CD4-positive, alpha-beta memory T cell (primary cell): ENCODE data around the gene VMAC. TPM values are rescaled to one million over a fixed set of nuclear protein-coding genes. Genes with fewer than 3 reads are reported as not detected.

ENCODE experiments used
- CTCF ChIA-PET: fragments of 350-600 bp; sonication (Branson Sonifier 250); formaldehyde crosslinking; loops from one replicate; lab custom pipeline; 2021; ENCODE audit warnings: inconsistent platforms; ENCODE audit not compliant: partially characterized antibody; lab: Charles Lee
- POLR2A ChIA-PET: fragments of 350-600 bp; sonication (Branson Sonifier 250); formaldehyde crosslinking; loops from one replicate; lab custom pipeline; 2021; ENCODE audit not compliant: partially characterized antibody; lab: Charles Lee
- DNase-seq, 5 donors: peaks; one replicate each; pipeline versions ENCODE4 v3.0.0 to v3.0.0-alpha.2; 2020 to 2022; ENCODE audit warnings: mixed read lengths in 1 of 5
- H3K27ac ChIP-seq: one replicate; pipeline ENCODE4 v1.7.0; 2013; ENCODE audit warnings: low read depth, low read length
- H3K27me3 ChIP-seq: 2 replicates; pipeline ENCODE4 v1.7.0; 2013; ENCODE audit warnings: mild to moderate bottlenecking, low read length, moderate library complexity; ENCODE audit not compliant: insufficient read depth
- H3K36me3 ChIP-seq: 2 replicates; pipeline ENCODE4 v1.7.0; 2013; ENCODE audit warnings: mild to moderate bottlenecking, low read length, moderate library complexity; ENCODE audit not compliant: insufficient read depth
- H3K4me1 ChIP-seq: 2 replicates; pipeline ENCODE4 v1.7.0; 2013; ENCODE audit warnings: mild to moderate bottlenecking, low read length, moderate library complexity; ENCODE audit not compliant: insufficient read depth
- H3K4me3 ChIP-seq, 2 donors: one replicate each; pipeline ENCODE4 v1.7.0; 2013; ENCODE audit warnings: low read length in 2 of 2, mild to moderate bottlenecking in 1 of 2
- H3K9me3 ChIP-seq, 2 donors: one replicate each; pipeline ENCODE4 v1.7.0; 2013; ENCODE audit warnings: low read length in 2 of 2, control low read depth in 1 of 2; ENCODE audit not compliant: control insufficient read depth in 1 of 2
- H3K27ac Mint-ChIP-seq, 7 donors: one replicate each; pipeline ENCODE4 v1.8.0; 2020 to 2021; ENCODE audit warnings: mixed read lengths in 7 of 7, mild to moderate bottlenecking in 6 of 7, inconsistent platforms in 3 of 7, moderate library complexity in 3 of 7
- H3K27me3 Mint-ChIP-seq, 2 donors: one replicate each; pipeline ENCODE4 v1.8.0; 2020 to 2021; ENCODE audit warnings: mixed read lengths in 2 of 2
- H3K36me3 Mint-ChIP-seq, 2 donors: one replicate each; pipeline ENCODE4 v1.8.0; 2020 to 2021; ENCODE audit warnings: mixed read lengths in 2 of 2, inconsistent platforms in 1 of 2, mild to moderate bottlenecking in 1 of 2
- H3K4me1 Mint-ChIP-seq, 4 donors: one replicate each; pipeline ENCODE4 v1.8.0; 2020 to 2021; ENCODE audit warnings: mixed read lengths in 4 of 4, mild to moderate bottlenecking in 1 of 4
- H3K4me3 Mint-ChIP-seq, 8 donors: one replicate each; pipeline ENCODE4 v1.8.0; 2020 to 2021; ENCODE audit warnings: mixed read lengths in 8 of 8, mild to moderate bottlenecking in 7 of 8, moderate library complexity in 6 of 8, inconsistent platforms in 3 of 8
- H3K9me3 Mint-ChIP-seq, 8 donors: one replicate each; pipeline ENCODE4 v1.8.0; 2020 to 2021; ENCODE audit warnings: mixed read lengths in 8 of 8, mild to moderate bottlenecking in 5 of 8, inconsistent platforms in 3 of 8, moderate library complexity in 1 of 8
- intact Hi-C: fragments of 100-400 bp; cut with micrococcal nuclease; formaldehyde crosslinking; loops from one replicate; pipeline ENCODE4 v1.15.1; 2023
- polyA plus RNA-seq, 2 donors: library from polyadenylated mRNA; unstranded; fragments of 300-500 nt; fragmentation: Illumina TruSeq; gene quantifications; one replicate each; pipeline ENCODE4 v1.2.3, GENCODE V29; 2021
- total RNA-seq, 2 experiments: library from RNA; stranded (reverse); gene quantifications; one replicate each; pipeline ENCODE4 v1.2.3, GENCODE V29; 2021

Gene VMAC
- total and polyA plus RNA-seq, 4 experiments from 2014 or later: 5.6 to 37.5 (median 21.4) TPM

DNA sequence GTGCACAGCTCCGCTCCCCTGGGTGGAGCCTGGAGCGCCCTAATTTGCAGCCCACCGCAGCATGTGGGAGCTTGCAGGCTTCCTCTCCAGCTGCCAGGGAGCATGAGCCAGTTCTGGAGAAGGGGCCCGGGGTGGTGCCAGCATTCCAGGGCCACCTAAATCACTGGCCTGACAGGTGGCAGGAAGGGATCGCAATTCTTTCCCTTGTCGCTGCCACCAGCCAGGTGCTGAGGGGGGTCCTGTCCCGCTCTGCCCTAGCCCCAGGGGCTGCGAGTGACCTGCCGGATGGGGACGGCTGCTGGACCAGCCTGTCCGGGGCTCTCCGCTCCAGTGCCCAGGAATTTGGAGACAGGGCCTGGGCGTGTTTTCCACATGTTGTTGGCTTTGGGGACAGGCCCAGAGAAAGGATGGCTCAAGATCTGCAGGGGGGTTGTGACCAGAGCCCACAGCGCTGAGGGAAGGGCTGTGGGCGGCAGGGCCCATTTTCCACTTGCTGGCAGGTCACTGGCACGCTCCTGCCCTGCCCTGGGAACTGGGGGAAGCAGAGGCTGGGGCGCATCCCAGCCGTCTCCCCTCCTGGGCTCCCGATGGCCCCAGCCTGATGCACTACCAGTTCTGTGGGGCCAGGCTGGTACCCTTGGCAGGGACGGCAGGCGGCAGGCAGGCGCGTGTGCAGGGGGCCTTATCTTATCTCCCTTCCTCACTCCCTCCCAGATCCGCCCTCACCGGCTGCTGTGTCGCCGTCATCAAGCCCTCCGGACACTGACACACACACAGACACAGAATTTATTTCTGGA, 10.6 kb upstream of the VMAC start:
- Histone ChIP-seq H3K4me1 (no peaks in the 10 kb centered on the region), H3K4me3 (no peak overlapping the region), H3K27ac (no peak overlapping the region), H3K27me3 (no peaks in the 10 kb centered on the region), H3K9me3 (no peaks in the 10 kb centered on the region), H3K36me3 (peaks cover 17% of the 10 kb centered on the region)
- H3K36me3 Mint-ChIP-seq: peaks cover 4% of the 10 kb centered on the region in 2 donors
- no peaks in the 10 kb centered on the region for H3K9me3 Mint-ChIP-seq
- peaks cover 0 to 3% (median under 1%) of the 10 kb centered on the region in 4 donors for H3K4me1 Mint-ChIP-seq
- no peak overlapping the region for H3K27ac Mint-ChIP-seq
- H3K4me3 Mint-ChIP-seq: no peak overlapping the region
- ChIA-PET CTCF (interaction anchor here (1.4 kb wide), 1 partner anchor 90 kb away, joined by 6 read pairs; no protein-coding TSS in a partner anchor), POLR2A (interaction anchor here (1.0 kb wide), 1 partner anchor 10 kb away, joined by 4 read pairs; the partner anchor contains the start of gene VMAC)
- intact Hi-C loops: no loop called here
- H3K27me3 Mint-ChIP-seq: peaks cover 0 to 5% of the 10 kb centered on the region in 2 donors
- DNase-seq: no peak

DNA sequence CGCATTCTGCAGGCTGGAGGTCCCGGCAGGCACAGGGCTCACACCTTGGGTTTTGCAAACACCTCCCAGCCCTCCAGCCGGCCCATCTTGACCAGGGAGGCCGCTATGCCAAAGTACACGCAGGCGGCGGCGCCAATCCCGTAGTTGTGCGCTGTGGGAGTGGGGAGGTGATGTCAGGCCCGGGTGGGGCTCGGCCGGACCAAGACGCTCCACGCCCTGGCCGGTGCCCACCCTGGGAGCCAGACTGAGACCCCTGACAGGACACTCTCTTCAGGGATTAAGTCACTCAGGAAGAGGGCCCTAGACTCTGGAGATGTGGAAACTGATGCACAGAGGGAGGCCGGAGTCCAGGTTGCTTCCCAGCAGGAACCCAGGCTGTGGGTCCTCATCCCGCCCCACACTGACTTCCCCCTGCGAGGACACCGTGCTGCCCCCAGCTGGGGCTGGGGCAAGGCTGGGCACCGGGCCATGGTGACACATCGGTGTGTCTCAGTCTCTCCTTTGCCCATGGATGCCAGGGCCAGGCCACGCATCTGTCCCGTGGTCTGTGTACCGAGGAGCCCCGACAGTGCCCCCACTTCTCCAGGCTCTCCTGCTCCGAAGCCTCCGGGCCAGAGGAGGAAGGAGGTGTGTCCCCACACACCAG, 9.8 kb upstream of the VMAC start:
- no peak overlapping the region for H3K27ac ChIP-seq
- DNase-seq: no peak
- H3K27me3 ChIP-seq: no peaks in the 10 kb centered on the region
- no peaks in the 10 kb centered on the region for H3K9me3 ChIP-seq
- H3K36me3 Mint-ChIP-seq: peaks cover 4% of the 10 kb centered on the region in 2 donors
- H3K4me3 Mint-ChIP-seq: no peak overlapping the region
- H3K4me3 ChIP-seq: no peak overlapping the region
- H3K27ac Mint-ChIP-seq: no peak overlapping the region
- ChIA-PET CTCF (no interaction called here), POLR2A (no interaction called here)
- peaks cover 17% of the 10 kb centered on the region for H3K36me3 ChIP-seq
- no peaks in the 10 kb centered on the region for H3K9me3 Mint-ChIP-seq
- intact Hi-C loops: no loop called here
- peaks cover under 1% of the 10 kb centered on the region for H3K4me1 ChIP-seq
- peaks cover 0 to 4% (median under 1%) of the 10 kb centered on the region in 4 donors for H3K4me1 Mint-ChIP-seq
- H3K27me3 Mint-ChIP-seq: peaks cover 0 to under 1% of the 10 kb centered on the region in 2 donors

DNA sequence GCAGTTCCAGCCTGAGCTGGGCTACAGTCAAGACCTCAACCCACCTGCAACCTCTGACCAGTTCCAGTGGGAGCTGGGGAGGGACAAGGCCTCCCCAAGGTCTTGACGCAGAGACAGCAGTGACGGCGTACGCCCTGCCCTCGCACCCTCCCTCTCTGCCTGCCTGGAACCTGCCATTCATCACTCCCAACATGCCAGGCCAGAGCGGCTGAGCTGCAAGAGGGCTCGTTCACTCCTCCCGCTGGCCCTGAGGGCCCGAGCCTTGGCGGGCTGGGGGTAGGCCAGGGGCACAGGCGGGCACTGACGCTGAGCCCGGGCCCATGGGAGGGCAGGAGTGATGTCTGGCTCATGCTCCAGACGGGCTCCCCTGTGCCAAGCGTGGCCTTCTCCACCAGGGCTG, 9.3 kb upstream of the VMAC start:
- Mint-ChIP-seq H3K4me1 (peaks cover 0 to 8% (median 4%) of the 10 kb centered on the region in 4 donors), H3K27ac (no peak overlapping the region), H3K27me3 (no peaks in the 10 kb centered on the region), H3K4me3 (no peak overlapping the region), H3K36me3 (peaks cover 7 to 8% of the 10 kb centered on the region in 2 donors), H3K9me3 (no peaks in the 10 kb centered on the region)
- intact Hi-C loops: no loop called here
- H3K36me3 ChIP-seq: peaks cover 17% of the 10 kb centered on the region
- ChIA-PET CTCF (no interaction called here), POLR2A (no interaction called here)
- no peak for DNase-seq
- no peaks in the 10 kb centered on the region for H3K27me3 ChIP-seq
- H3K9me3 ChIP-seq: no peaks in the 10 kb centered on the region
- H3K27ac ChIP-seq: no peak overlapping the region
- peaks cover 4% of the 10 kb centered on the region for H3K4me1 ChIP-seq
- no peak overlapping the region for H3K4me3 ChIP-seq

- Histone ChIP-seq H3K27ac (no peak overlapping the region), H3K36me3 (peaks cover 17% of the 10 kb centered on the region), H3K4me1 (peaks cover 4% of the 10 kb centered on the region), H3K27me3 (no peaks in the 10 kb centered on the region), H3K9me3 (no peaks in the 10 kb centered on the region), H3K4me3 (no peak overlapping the region)
- H3K36me3 Mint-ChIP-seq: peaks cover 7 to 8% of the 10 kb centered on the region in 2 donors
- H3K27me3 Mint-ChIP-seq: no peaks in the 10 kb centered on the region
- DNase-seq: no peak
- no peak overlapping the region for H3K4me3 Mint-ChIP-seq
- no peak overlapping the region for H3K27ac Mint-ChIP-seq
- ChIA-PET POLR2A (no interaction called here), CTCF (no interaction called here)
- no peaks in the 10 kb centered on the region for H3K9me3 Mint-ChIP-seq
- intact Hi-C loops: no loop called here
- H3K4me1 Mint-ChIP-seq: peaks cover 1 to 8% (median 5%) of the 10 kb centered on the region in 4 donors
Measured at GRCh38 chr19:5895890-5896289, 8.8 kb upstream of the VMAC start.

- ChIA-PET POLR2A (no interaction called here), CTCF (no interaction called here)
- H3K27ac Mint-ChIP-seq: no peak overlapping the region
- no peaks in the 10 kb centered on the region for H3K9me3 Mint-ChIP-seq
- H3K36me3 ChIP-seq: peaks cover 17% of the 10 kb centered on the region
- no peaks in the 10 kb centered on the region for H3K27me3 ChIP-seq
- H3K4me1 Mint-ChIP-seq: peaks cover 5 to 13% (median 10%) of the 10 kb centered on the region in 4 donors
- peaks cover 8% of the 10 kb centered on the region for H3K4me1 ChIP-seq
- H3K4me3 Mint-ChIP-seq: no peak overlapping the region
- H3K36me3 Mint-ChIP-seq: peaks cover 7 to 13% of the 10 kb centered on the region in 2 donors
- no peak for DNase-seq
- no peaks in the 10 kb centered on the region for H3K27me3 Mint-ChIP-seq
- no peak overlapping the region for H3K4me3 ChIP-seq
- H3K27ac ChIP-seq: no peak overlapping the region
- no peaks in the 10 kb centered on the region for H3K9me3 ChIP-seq
- intact Hi-C loops: no loop called here
Measured at GRCh38 chr19:5896365-5897076, 8.2 kb upstream of the VMAC start.

DNA sequence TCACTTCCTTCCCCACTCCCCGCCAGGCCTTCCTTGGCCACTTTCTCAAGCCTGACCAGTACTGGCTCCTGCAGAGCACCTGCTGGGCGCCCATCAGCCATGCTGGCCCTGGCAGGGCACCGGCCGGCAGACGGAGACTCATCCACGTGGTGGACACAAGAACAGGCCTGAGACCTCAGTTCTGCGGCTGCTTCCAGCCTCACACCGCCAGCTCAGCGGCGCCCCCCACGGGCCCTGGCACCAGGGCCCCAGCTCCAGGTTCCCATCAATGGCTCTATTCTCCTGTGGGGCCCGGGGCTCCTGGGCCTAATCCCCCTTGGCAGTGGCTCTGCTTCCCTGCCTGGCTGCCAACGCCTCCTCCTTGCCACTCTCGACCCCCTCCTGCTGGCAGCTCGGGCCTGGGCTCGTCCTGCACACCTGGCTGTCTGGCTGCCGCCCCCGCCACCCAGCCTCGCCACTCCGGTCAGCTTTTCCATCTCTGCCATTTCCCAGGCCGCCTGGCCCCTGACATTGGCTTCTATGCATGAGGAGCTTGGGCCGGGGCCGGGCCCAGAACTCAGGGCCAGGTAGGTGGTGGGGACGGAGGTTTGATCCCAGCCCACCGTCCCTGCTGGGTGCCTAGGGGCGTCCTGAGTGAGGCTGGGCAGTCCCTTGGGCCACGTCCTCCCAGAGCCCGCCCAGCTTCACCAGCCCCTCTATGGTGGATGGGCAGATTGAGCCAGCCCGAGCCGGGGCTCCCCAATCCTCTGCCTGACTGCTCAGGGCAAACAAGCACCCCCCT, 7.3 kb upstream of the VMAC start:
- Mint-ChIP-seq H3K27ac (no peak overlapping the region), H3K27me3 (no peaks in the 10 kb centered on the region), H3K36me3 (peaks cover 7 to 13% of the 10 kb centered on the region in 2 donors), H3K9me3 (no peaks in the 10 kb centered on the region), H3K4me1 (peaks cover 4 to 20% (median 8%) of the 10 kb centered on the region in 4 donors), H3K4me3 (no peak overlapping the region)
- DNase-seq: no peak
- Histone ChIP-seq H3K9me3 (no peaks in the 10 kb centered on the region), H3K27ac (no peak overlapping the region), H3K4me3 (no peak overlapping the region), H3K4me1 (peaks cover 12% of the 10 kb centered on the region), H3K27me3 (no peaks in the 10 kb centered on the region), H3K36me3 (peaks cover 17% of the 10 kb centered on the region)
- CTCF ChIA-PET: interaction anchor here (1.3 kb wide), 1 partner anchor 125 kb away, joined by 3 read pairs; no protein-coding TSS in a partner anchor
- intact Hi-C loops: no loop called here
- POLR2A ChIA-PET: no interaction called here
